GM08714 (cell line): ENCODE measurements around the gene LAT.

Experiments
- H3K4me3 ChIP-seq: fragments of 200-500 bp; sonication (Bioruptor generic); 2 replicates; pipeline ENCODE4 v1.5.1; 2014; ENCODE audit warnings: mild to moderate bottlenecking, low read length, inconsistent platforms
- ZNF274 ChIP-seq: IDR thresholded peaks from 2 replicates; pipeline ENCODE4 v1.6.1; 2012; ENCODE audit warnings: mild to moderate bottlenecking, low read depth, low read length

Gene LAT

GRCh38 chr16:29011851-29012250, 27.0 kb downstream of the LAT start:
- no peak overlapping the region for H3K4me3 ChIP-seq
- TF ChIP-seq ZNF274, result no peak

DNA sequence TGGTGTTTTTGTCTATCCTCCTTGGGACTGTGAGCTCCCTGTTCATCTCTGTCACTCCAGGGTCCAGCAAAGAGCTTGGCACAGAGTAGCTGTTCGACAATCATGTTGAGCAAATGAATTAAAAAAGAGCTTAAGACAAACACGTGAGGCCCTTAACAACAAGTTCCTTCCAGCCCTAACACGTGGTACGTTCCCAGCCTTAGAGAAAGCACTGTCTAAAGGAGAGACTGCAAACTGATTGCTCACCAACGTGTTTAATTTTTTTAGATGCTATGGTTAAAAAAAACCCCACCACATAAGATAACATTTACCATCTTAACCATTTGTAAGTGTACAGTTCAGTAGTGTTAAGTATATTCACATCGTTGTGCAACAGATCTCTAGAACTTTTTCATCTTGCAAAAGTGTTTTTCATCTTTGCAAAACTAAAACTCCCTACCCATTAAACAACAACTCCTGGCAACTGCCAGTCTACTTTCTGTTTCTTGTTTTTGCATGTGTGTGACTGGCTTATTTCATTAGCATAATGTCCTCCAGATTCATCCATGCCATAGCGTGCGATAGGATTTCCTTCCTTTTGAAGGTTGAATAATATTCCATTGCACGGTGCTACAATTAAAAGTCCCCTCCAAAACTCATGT, 28.2 kb downstream of the LAT start:
- no peak overlapping the region for H3K4me3 ChIP-seq
- no peak for TF ChIP-seq ZNF274

- TF ChIP-seq ZNF274, result no peak
Measured at GRCh38 chr16:29014561-29015069, 29.8 kb downstream of the LAT start.

DNA sequence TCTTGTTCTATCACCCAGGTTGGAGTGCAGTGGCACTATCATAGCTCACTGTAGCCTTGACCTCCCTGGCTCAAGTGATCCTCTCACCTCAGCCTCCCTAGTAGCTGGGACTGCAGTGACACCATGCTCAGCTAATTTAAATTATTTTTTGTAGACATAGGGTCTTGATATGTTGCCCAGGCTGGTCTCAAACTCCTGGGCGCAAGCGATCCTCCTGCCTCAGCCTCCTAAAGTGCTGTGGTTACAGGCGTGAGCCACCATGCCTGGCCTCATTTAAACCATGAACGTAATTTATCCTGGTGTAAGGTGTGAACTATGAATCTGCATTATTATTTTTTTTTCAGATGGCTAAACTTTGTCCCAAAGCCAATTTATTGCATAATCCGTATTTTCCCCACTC, 37.3 kb downstream of the LAT start:
- no peak overlapping the region for H3K4me3 ChIP-seq
- TF ChIP-seq ZNF274, result no peak

More at GRCh38 chr16:29014561-29015069, 29.8 kb downstream of the LAT start:
- H3K4me3 ChIP-seq, result no peak overlapping the region

GRCh38 chr16:29023279-29024277, 38.7 kb downstream of the LAT start:
- TF ChIP-seq ZNF274, result no peak
- H3K4me3 ChIP-seq, result no peak overlapping the region

- H3K4me3 ChIP-seq, result no peak overlapping the region
- TF ChIP-seq ZNF274, result no peak
Measured at GRCh38 chr16:29024278-29024677, 39.4 kb downstream of the LAT start.

- no peak overlapping the region for H3K4me3 ChIP-seq
- no peak for TF ChIP-seq ZNF274
Measured at GRCh38 chr16:29025218-29025617, 40.4 kb downstream of the LAT start.

GRCh38 chr16:29025735-29026134, 40.9 kb downstream of the LAT start:
- H3K4me3 ChIP-seq, result no peak overlapping the region

DNA sequence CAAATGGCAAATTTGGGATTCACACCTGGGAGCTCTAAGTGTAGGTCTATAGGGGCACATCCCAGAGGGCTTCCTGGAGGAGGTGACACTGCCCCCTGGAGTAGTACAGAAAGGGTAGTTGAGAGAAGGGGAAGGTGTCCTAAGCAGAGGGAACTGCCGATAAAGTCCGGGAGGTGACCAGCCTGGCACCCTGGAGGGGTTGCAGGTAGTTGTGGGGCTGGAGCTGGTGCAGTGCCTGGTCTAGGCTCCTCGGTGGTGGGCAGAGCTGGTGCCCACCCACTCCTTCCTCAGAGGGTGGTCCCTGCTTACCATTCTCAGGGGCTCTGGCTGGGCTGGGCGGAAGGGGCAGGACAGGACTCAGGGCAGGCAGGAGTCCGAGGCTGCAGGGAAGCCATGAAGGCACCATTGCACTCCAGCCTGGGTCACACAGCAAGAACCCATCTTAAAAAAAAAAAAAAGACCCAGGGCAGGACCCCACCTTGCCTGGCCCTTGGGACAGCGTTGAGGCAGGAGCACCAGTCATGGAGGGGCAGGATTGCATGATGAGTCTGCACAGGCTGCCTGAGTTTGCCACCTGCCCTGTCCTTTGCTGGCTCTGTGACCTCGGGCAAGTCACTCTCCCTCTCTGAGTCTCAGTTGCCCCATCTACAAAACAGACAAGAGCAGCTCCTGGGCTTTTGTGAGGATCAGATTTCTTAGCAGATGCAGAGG, 43.8 kb downstream of the LAT start:
- no peak for TF ChIP-seq ZNF274
- H3K4me3 ChIP-seq, result no peak overlapping the region

More at GRCh38 chr16:29025735-29026134, 40.9 kb downstream of the LAT start:
- TF ChIP-seq ZNF274, result no peak

GRCh38 chr16:29029168-29029994, 44.5 kb downstream of the LAT start:
- H3K4me3 ChIP-seq, result no peak overlapping the region
- no peak for TF ChIP-seq ZNF274

- no peak for TF ChIP-seq ZNF274
- H3K4me3 ChIP-seq, result no peak overlapping the region
Measured at GRCh38 chr16:29030086-29030840, 45.4 kb downstream of the LAT start.
